Measurements from ENCODE around the gene PFKL. TPM values are rescaled to one million over a fixed set of nuclear protein-coding genes. Genes with fewer than 3 reads are reported as not detected.
A peak's percentile ranks its signal among the peaks of the same experiment; 100 is the strongest.
"Not testable (repeated sequence)": the region's sequence is repeated elsewhere in the genome, so short reads cannot be mapped to it uniquely, and the experiment has no call there.

PFKL gene
- total RNA-seq, 1 donor from 2014 or later: 106 TPM

GRCh38 chr21:44337449-44337848, 37.6 kb downstream of the PFKL start:
- no peaks in the 10 kb centered on the region for H3K9me3 ChIP-seq
- ATAC-seq (no peak), DNase-seq (no peak)
- no peaks in the 10 kb centered on the region for H3K27me3 ChIP-seq (ENCODE audit: low read depth)
- TF ChIP-seq CTCF (IDR thresholded peaks at IDR 0.05): no peak
- no peak overlapping the region for H3K4me3 ChIP-seq
- intact Hi-C loops (cut with DNase I): no loop called here
- H3K4me1 ChIP-seq: peaks cover 16% of the 10 kb centered on the region
- no peak overlapping the region for H3K27ac ChIP-seq
- H3K36me3 ChIP-seq: peaks cover 21% of the 10 kb centered on the region

GRCh38 chr21:44337941-44338895, 38.4 kb downstream of the PFKL start:
- no peaks in the 10 kb centered on the region for H3K27me3 ChIP-seq (ENCODE audit: low read depth)
- peak; percentile 25 for TF ChIP-seq CTCF (IDR thresholded peaks at IDR 0.05)
- peaks cover 19% of the 10 kb centered on the region for H3K36me3 ChIP-seq
- peak overlapping the region; percentile 52 for H3K4me3 ChIP-seq
- ATAC-seq (peak; percentile 29 to 50), DNase-seq (peak; percentile 76)
- peak overlapping the region; percentile 72 for H3K27ac ChIP-seq
- intact Hi-C loops (cut with DNase I): no loop called here
- H3K4me1 ChIP-seq: peaks cover 16% of the 10 kb centered on the region
- H3K9me3 ChIP-seq: no peaks in the 10 kb centered on the region

- ATAC-seq (peak; percentile 96), DNase-seq (peak; percentile 96)
- intact Hi-C loops (cut with DNase I): no loop called here
- peak within 1 kb of the TSS; percentile 97 for H3K27ac ChIP-seq
- H3K4me3 ChIP-seq: peak within 1 kb of the TSS; percentile 92
- no peaks in the 10 kb centered on the region for H3K9me3 ChIP-seq
- no peaks in the 10 kb centered on the region for H3K27me3 ChIP-seq (ENCODE audit: low read depth)
- peaks cover 19% of the 10 kb centered on the region for H3K36me3 ChIP-seq
- TF ChIP-seq CTCF (IDR thresholded peaks at IDR 0.05): no peak
- H3K4me1 ChIP-seq: peaks cover 16% of the 10 kb centered on the region
Measured at GRCh38 chr21:44338971-44339910, 39.4 kb downstream of the PFKL start, which contains the start of gene CFAP410. TSS of gene CFAP410 (minus strand) at chr21:44339390. CDS start at chr21:44339194, 196 bp downstream.

GRCh38 chr21:44341726-44342458, 42.0 kb downstream of the PFKL start:
- H3K27ac ChIP-seq; DNase-seq; H3K36me3 ChIP-seq; H3K9me3 ChIP-seq; ATAC-seq; H3K4me3 ChIP-seq; H3K27me3 ChIP-seq (ENCODE audit: low read depth); intact Hi-C loops (cut with DNase I): not testable (repeated sequence)
- peaks cover 16% of the 10 kb centered on the region for H3K4me1 ChIP-seq

GRCh38 chr21:44342981-44343380, 43.1 kb downstream of the PFKL start:
- H3K9me3 ChIP-seq; H3K27me3 ChIP-seq (ENCODE audit: low read depth); H3K4me3 ChIP-seq; intact Hi-C loops (cut with DNase I); H3K27ac ChIP-seq; H3K36me3 ChIP-seq; ATAC-seq: not testable (repeated sequence)
- DNase-seq: peak; percentile 26
- peaks cover 13% of the 10 kb centered on the region for H3K4me1 ChIP-seq
